Chondrocyte (in vitro differentiated cells): ENCODE results near the gene OR1I1. TPM values are rescaled to one million over a fixed set of nuclear protein-coding genes. Genes with fewer than 3 reads are reported as not detected.
"Not testable (repeated sequence)": the region's sequence is repeated elsewhere in the genome, so short reads cannot be mapped to it uniquely, and the experiment has no call there.

ENCODE experiments used
- DNase-seq: peaks from one replicate; pipeline ENCODE4 v3.0.0; 2021; ENCODE audit warnings: mixed read lengths, low spot score
- H3K27ac Mint-ChIP-seq: one replicate; pipeline ENCODE4 v1.8.0; 2021; ENCODE audit warnings: mild to moderate bottlenecking, moderate library complexity, mixed read lengths; ENCODE audit not compliant: unreplicated experiment
- H3K27me3 Mint-ChIP-seq: 2 replicates; pipeline ENCODE4 v1.8.0; 2021; ENCODE audit warnings: low read depth, mixed read lengths
- H3K36me3 Mint-ChIP-seq: 2 replicates; pipeline ENCODE4 v1.8.0; 2021; ENCODE audit warnings: low read depth, mixed read lengths
- H3K4me1 Mint-ChIP-seq: 2 replicates; pipeline ENCODE4 v1.8.0; 2021; ENCODE audit warnings: low read depth, mild to moderate bottlenecking, mixed read lengths
- H3K4me3 Mint-ChIP-seq: one replicate; pipeline ENCODE4 v1.8.0; 2021; ENCODE audit warnings: mild to moderate bottlenecking, moderate library complexity, mixed read lengths; ENCODE audit not compliant: unreplicated experiment
- H3K9me3 Mint-ChIP-seq: 2 replicates; pipeline ENCODE4 v1.8.0; 2021; ENCODE audit warnings: low read depth, mixed read lengths
- CTCF ChIP-seq: fragments of 200-600 bp; sonication (generic); IDR thresholded peaks from 2 replicates; pipeline ENCODE4 v1.5.0; 2021; ENCODE audit warnings: antibody characterized with exemption, mild to moderate bottlenecking, moderate library complexity
- total RNA-seq: library from RNA; stranded (reverse); gene quantifications from 3 replicates; pipeline ENCODE4 v1.2.1, GENCODE V29; 2021

Gene OR1I1
- total RNA-seq, 1 donor from 2014 or later: not detected

- H3K36me3 Mint-ChIP-seq: peaks cover 1% of the 10 kb centered on the region
- peaks cover 5% of the 10 kb centered on the region for H3K27me3 Mint-ChIP-seq
- H3K4me3 Mint-ChIP-seq: no peak overlapping the region
- no peaks in the 10 kb centered on the region for H3K4me1 Mint-ChIP-seq
- TF ChIP-seq CTCF: no peak
- no peak overlapping the region for H3K27ac Mint-ChIP-seq
- H3K9me3 Mint-ChIP-seq: no peaks in the 10 kb centered on the region
- DNase-seq: no peak
Observed at GRCh38 chr19:15096223-15096622, 14.2 kb downstream of the OR1I1 start.

GRCh38 chr19:15097980-15098379 is 16.0 kb downstream of the OR1I1 start:
- H3K9me3 Mint-ChIP-seq, H3K36me3 Mint-ChIP-seq, H3K27me3 Mint-ChIP-seq, H3K4me3 Mint-ChIP-seq, DNase-seq, H3K4me1 Mint-ChIP-seq, H3K27ac Mint-ChIP-seq: not testable (repeated sequence)

DNA sequence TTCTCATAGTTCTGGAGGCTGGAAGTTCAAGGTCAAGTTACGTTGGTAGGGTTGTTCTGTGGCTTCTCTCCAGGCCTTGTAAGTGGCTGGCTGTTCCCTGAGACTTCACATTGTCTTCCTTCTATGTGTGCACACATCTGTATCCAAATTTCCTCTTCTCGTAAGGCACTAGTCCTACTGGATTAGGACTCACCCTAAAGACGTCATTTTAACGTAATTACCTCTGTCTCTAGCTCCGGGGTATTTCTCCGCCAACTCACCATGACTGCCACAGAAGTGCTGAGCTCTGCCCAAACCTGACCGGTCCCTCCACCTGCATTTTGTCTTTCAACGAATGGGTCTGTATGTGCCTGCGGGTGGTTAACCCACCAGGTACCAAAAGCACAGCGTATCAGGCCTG is 16.4 kb downstream of the OR1I1 start:
- H3K9me3 Mint-ChIP-seq: peaks cover 7% of the 10 kb centered on the region
- no peaks in the 10 kb centered on the region for H3K4me1 Mint-ChIP-seq
- H3K36me3 Mint-ChIP-seq: peaks cover 3% of the 10 kb centered on the region
- H3K27me3 Mint-ChIP-seq: peaks cover 5% of the 10 kb centered on the region
- H3K4me3 Mint-ChIP-seq: no peak overlapping the region
- no peak overlapping the region for H3K27ac Mint-ChIP-seq
- no peak for TF ChIP-seq CTCF
- no peak for DNase-seq

- Mint-ChIP-seq H3K36me3 (peaks cover 5% of the 10 kb centered on the region), H3K4me1 (no peaks in the 10 kb centered on the region), H3K4me3 (no peak overlapping the region), H3K9me3 (peaks cover 11% of the 10 kb centered on the region), H3K27ac (no peak overlapping the region), H3K27me3 (peaks cover 5% of the 10 kb centered on the region)
- no peak for TF ChIP-seq CTCF
- DNase-seq: no peak
Observed at GRCh38 chr19:15099017-15099582, 17.1 kb downstream of the OR1I1 start.

DNA sequence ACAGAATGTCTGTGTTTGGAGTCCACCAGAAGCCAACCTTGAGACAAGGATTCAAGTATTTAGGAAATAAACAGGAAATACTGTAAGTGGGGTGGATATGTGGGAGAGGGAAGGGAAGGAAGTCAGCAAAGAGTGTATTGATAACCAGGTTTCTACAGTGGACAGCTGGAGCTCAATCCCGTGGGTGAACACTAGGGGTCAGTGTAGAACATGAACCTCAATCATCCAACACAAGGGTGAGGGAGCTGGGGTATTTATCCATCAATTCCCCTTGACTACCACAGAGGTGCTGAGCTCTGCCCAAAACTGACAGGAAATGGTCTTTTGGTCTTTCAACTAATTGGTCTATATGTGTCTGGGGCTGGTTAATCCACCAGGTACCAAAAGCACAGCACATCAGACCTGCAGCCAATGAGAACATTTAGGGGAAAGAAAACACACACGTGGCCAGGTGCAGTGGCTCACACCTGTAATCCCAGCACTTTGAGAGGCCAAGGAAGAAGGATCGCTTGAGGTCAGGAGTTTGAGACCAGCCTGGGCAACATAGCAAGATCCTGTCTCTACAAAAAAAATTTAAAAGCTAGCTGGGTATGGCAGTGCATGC is 19.6 kb downstream of the OR1I1 start:
- Mint-ChIP-seq H3K36me3 (peaks cover 12% of the 10 kb centered on the region), H3K27ac (no peak overlapping the region), H3K9me3 (peaks cover 17% of the 10 kb centered on the region), H3K4me1 (peaks cover 2% of the 10 kb centered on the region), H3K27me3 (no peaks in the 10 kb centered on the region), H3K4me3 (no peak overlapping the region)
- peak; percentile 82 for TF ChIP-seq CTCF
- no peak for DNase-seq

DNA sequence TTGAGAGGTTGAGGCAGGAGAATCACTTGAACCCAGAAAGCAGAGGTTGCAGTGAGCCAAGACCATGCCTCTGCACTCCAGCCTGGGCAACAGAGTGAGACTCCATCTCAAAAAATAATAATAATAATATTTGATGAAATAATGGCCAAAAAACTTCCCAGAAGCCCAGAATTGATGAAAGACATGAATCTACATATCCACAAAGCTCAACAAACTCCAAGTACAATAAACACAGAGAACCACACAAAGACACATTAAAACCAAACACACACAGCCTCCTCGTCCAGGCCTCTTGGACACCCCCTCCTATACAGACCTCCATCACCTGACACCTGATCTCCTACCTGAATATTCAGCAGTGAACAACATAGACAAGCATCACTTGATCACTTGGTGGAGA is 22.0 kb downstream of the OR1I1 start:
- Mint-ChIP-seq H3K27me3 (no peaks in the 10 kb centered on the region), H3K27ac (no peak overlapping the region), H3K4me1 (peaks cover 16% of the 10 kb centered on the region), H3K36me3 (peaks cover 13% of the 10 kb centered on the region), H3K9me3 (peaks cover 17% of the 10 kb centered on the region), H3K4me3 (no peak overlapping the region)
- no peak for DNase-seq
- TF ChIP-seq CTCF: no peak
